GM12874 (cell line): ENCODE measurements around the gene PHOSPHO1.

Experiments used
- CTCF ChIP-seq: IDR thresholded peaks from 2 replicates; pipeline ENCODE4 v1.5.1; 2011; ENCODE audit warnings: low read depth, mild to moderate bottlenecking, control low read depth, low read length, moderate library complexity; ENCODE audit not compliant: insufficient read depth

Gene PHOSPHO1

GRCh38 chr17:49230636-49231562 lies at the start of gene PHOSPHO1:
PHOSPHO1 (minus strand) TSS chr17:49230787; CDS start chr17:49226691, 4,096 bp downstream.
- TF ChIP-seq CTCF: no peak

GRCh38 chr17:49280061-49280460 lies 49.5 kb upstream of the PHOSPHO1 start:
- TF ChIP-seq CTCF: no peak

- TF ChIP-seq CTCF: no peak
Observed at GRCh38 chr17:49278076-49278475, 47.5 kb upstream of the PHOSPHO1 start.

GRCh38 chr17:49277638-49278037 lies 47.1 kb upstream of the PHOSPHO1 start:
- TF ChIP-seq CTCF: no peak

- TF ChIP-seq CTCF: no peak
Observed at GRCh38 chr17:49269356-49269755, 38.8 kb upstream of the PHOSPHO1 start.

- no peak for TF ChIP-seq CTCF
Observed at GRCh38 chr17:49267912-49268311, 37.3 kb upstream of the PHOSPHO1 start.

GRCh38 chr17:49266233-49266632 lies 35.6 kb upstream of the PHOSPHO1 start:
- no peak for TF ChIP-seq CTCF
